HepG2 (cell line): ENCODE results near the gene MCF2L. TPM values are rescaled to one million over a fixed set of nuclear protein-coding genes. Genes with fewer than 3 reads are reported as not detected.
A peak's percentile ranks its signal among the peaks of the same experiment; 100 is the strongest.

Experiments used
- ADNP ChIP-seq: sonication (generic); formaldehyde crosslinking; IDR thresholded peaks from 2 replicates; pipeline ENCODE4 v1.4.0; 2020; ENCODE audit warnings: missing genetic modification reagents
- CBFB ChIP-seq: sonication (generic); formaldehyde crosslinking; IDR thresholded peaks from 2 replicates; pipeline ENCODE4 v1.4.0; 2020; ENCODE audit warnings: missing genetic modification reagents
- GTF3A ChIP-seq: sonication (generic); formaldehyde crosslinking; conservative IDR thresholded peaks from 2 replicates; pipeline ENCODE4 v1.4.0; 2020; ENCODE audit warnings: mild to moderate bottlenecking, missing genetic modification reagents
- MIXL1 ChIP-seq: IDR thresholded peaks from 2 replicates; pipeline ENCODE4 v1.6.1; 2016
- NBN ChIP-seq: fragments of 450-650 bp; conservative IDR thresholded peaks from 2 replicates; pipeline ENCODE4 v1.6.1; 2017
- RBFOX2 ChIP-seq: fragments of 200-400 bp; formaldehyde crosslinking; IDR thresholded peaks from 2 replicates; pipeline ENCODE4 v1.6.1; 2017; ENCODE audit warnings: low read depth, mild to moderate bottlenecking, low read length
- SP5 ChIP-seq: IDR thresholded peaks from 2 replicates; pipeline ENCODE4 v1.6.1; 2016; ENCODE audit warnings: low read depth, borderline replicate concordance
- SRF ChIP-seq: IDR thresholded peaks from 2 replicates; pipeline ENCODE4 v1.6.1; 2011; ENCODE audit warnings: mild to moderate bottlenecking, low read depth, low read length, moderate library complexity
- TAF15 ChIP-seq: fragments of 200-400 bp; formaldehyde crosslinking; IDR thresholded peaks from one replicate; pipeline ENCODE4 v1.6.1; 2018; ENCODE audit warnings: mild to moderate bottlenecking, low read depth, low read length; ENCODE audit not compliant: poor library complexity, severe bottlenecking
- ZFP36L1 ChIP-seq: sonication (generic); formaldehyde crosslinking; IDR thresholded peaks from 2 replicates; pipeline ENCODE4 v1.8.0; 2022; ENCODE audit warnings: mild to moderate bottlenecking, missing genetic modification reagents, moderate library complexity
- ZNF615 ChIP-seq: sonication (generic); formaldehyde crosslinking; IDR thresholded peaks from 2 replicates; pipeline ENCODE4 v1.5.0; 2020; ENCODE audit warnings: mild to moderate bottlenecking, missing genetic modification reagents, borderline replicate concordance
- ZNF841 ChIP-seq: sonication (generic); formaldehyde crosslinking; IDR thresholded peaks from 2 replicates; pipeline ENCODE4 v1.8.1; 2023; ENCODE audit warnings: missing genetic modification reagents, borderline replicate concordance
- polyA plus RNA-seq, 8 experiments: library from polyadenylated mRNA; depleted of rRNA in 3 of 8; stranded (reverse) in 7 of 8; unstranded in 1 of 8; fragments of >200 nt; fragmentation: Illumina TruSeq in 4 of 8; extraction: Trizol in 4 of 8; gene quantifications; 2 replicates each; pipeline versions ENCODE4 v1.2.1 to v1.2.3, GENCODE V29; 2011 to 2016; ENCODE audit warnings: low read depth in 4 of 8, missing spikeins in 1 of 8, mixed read lengths in 1 of 8; ENCODE audit not compliant: insufficient read depth in 1 of 8
- total RNA-seq, 5 experiments: library from RNA; depleted of rRNA; stranded (reverse); fragments of >200 nt; fragmentation: Illumina TruSeq; extraction: Trizol; gene quantifications; 2 replicates each; pipeline ENCODE4 v1.2.3, GENCODE V29; 2016; ENCODE audit warnings: low read depth in 1 of 5
- TF ChIP-seq, protein P1 (sequence below): sonication (generic); formaldehyde crosslinking; IDR thresholded peaks from 2 replicates; pipeline ENCODE4 v1.4.0; 2020; ENCODE audit warnings: missing genetic modification reagents, borderline replicate concordance
- TF ChIP-seq, protein P2 (sequence below), 2 experiments: fragments of 450-650 bp in 1 of 2; sonication (generic) in 1 of 2; formaldehyde crosslinking; IDR thresholded peaks; 2 replicates each; pipeline versions ENCODE4 v1.5.0 to v1.8.0; 2020 to 2022; ENCODE audit warnings: mild to moderate bottlenecking in 1 of 2, missing genetic modification reagents in 1 of 2
- TF ChIP-seq, protein P3 (sequence below): sonication (generic); formaldehyde crosslinking; IDR thresholded peaks from 2 replicates; pipeline ENCODE4 v1.4.0; 2020; ENCODE audit warnings: mild to moderate bottlenecking, missing genetic modification reagents

MCF2L gene
- total and polyA plus RNA-seq, 2 of the 13 experiments (the other 11 are each of a cell fraction or from before 2014, with no cell fraction given) = 19.4 to 28.4 TPM

DNA sequence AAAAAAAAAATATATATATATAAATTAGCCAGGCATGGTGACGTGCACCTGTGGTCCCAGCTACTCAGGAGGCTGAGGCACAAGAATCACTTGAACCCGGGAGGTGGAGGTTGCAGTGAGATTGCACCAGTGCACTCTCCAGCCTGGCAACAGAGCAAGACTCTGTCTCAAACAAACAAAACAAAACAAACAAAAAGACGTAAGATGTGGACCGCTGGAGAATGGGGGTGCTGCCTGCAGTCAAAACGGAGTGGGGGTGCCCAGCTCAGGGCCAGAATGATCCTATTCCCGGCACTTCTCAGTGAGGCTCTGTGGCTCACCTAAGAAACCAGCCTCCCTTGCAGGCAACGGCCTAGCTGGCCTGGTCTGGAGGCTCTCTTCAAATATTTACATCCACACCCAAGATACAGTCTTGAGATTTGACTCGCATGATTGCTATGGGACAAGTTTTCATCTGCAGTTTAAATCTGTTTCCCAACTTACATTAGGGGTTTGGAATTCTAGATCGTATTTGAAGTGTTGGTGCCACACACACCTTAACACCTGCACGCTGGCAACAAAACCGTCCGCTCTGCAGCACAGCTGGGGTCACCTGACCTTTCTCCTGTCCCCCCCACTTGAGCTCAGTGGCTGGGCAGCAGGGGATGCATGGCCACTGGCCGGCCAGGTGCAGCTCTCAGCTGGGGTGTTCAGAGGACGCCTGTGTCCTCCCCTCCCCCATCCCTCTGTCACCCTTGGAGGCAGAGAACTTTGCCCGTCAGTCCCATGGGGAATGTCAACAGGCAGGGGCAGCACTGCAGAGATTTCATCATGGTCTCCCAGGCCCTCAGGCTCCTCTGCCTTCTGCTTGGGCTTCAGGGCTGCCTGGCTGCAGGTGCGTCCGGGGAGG lies 136.3 kb downstream of the MCF2L start, which contains the start of gene F7 (continued):
- TF ChIP-seq NBN = no peak
- TF ChIP-seq SP5 (CRISPR knock-in tag) = peak; percentile 22; the same call in 1 of the 2 replicates
- no peak for TF ChIP-seq GTF3A (CRISPR knock-in tag)
- TF ChIP-seq MIXL1 (CRISPR knock-in tag) = peak; percentile 64; the same call in 1 of the 2 replicates
- TF ChIP-seq ADNP (CRISPR knock-in tag) = no peak
- no peak for TF ChIP-seq TAF15
- TF ChIP-seq, protein P1, sequence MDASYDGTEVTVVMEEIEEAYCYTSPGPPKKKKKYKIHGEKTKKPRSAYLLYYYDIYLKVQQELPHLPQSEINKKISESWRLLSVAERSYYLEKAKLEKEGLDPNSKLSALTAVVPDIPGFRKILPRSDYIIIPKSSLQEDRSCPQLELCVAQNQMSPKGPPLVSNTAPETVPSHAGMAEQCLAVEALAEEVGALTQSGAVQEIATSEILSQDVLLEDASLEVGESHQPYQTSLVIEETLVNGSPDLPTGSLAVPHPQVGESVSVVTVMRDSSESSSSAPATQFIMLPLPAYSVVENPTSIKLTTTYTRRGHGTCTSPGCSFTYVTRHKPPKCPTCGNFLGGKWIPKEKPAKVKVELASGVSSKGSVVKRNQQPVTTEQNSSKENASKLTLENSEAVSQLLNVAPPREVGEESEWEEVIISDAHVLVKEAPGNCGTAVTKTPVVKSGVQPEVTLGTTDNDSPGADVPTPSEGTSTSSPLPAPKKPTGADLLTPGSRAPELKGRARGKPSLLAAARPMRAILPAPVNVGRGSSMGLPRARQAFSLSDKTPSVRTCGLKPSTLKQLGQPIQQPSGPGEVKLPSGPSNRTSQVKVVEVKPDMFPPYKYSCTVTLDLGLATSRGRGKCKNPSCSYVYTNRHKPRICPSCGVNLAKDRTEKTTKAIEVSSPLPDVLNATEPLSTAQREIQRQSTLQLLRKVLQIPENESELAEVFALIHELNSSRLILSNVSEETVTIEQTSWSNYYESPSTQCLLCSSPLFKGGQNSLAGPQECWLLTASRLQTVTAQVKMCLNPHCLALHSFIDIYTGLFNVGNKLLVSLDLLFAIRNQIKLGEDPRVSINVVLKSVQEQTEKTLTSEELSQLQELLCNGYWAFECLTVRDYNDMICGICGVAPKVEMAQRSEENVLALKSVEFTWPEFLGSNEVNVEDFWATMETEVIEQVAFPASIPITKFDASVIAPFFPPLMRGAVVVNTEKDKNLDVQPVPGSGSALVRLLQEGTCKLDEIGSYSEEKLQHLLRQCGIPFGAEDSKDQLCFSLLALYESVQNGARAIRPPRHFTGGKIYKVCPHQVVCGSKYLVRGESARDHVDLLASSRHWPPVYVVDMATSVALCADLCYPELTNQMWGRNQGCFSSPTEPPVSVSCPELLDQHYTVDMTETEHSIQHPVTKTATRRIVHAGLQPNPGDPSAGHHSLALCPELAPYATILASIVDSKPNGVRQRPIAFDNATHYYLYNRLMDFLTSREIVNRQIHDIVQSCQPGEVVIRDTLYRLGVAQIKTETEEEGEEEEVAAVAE (CRISPR knock-in tag) = no peak
- TF ChIP-seq SRF = peak; percentile 48; the same call in 1 of the 2 replicates
- TF ChIP-seq ZFP36L1 (CRISPR knock-in tag) = no peak
- TF ChIP-seq, protein P2, sequence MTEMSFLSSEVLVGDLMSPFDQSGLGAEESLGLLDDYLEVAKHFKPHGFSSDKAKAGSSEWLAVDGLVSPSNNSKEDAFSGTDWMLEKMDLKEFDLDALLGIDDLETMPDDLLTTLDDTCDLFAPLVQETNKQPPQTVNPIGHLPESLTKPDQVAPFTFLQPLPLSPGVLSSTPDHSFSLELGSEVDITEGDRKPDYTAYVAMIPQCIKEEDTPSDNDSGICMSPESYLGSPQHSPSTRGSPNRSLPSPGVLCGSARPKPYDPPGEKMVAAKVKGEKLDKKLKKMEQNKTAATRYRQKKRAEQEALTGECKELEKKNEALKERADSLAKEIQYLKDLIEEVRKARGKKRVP (CRISPR knock-in tag; IDR thresholded peaks at IDR 0.05) = peak in 1 of 2 experiments; percentile 96; a peak in 2 of 4 replicates
- TF ChIP-seq RBFOX2 = peak; percentile 34; the same call in 1 of the 2 replicates
- no peak for TF ChIP-seq ZNF615 (CRISPR knock-in tag)
- TF ChIP-seq CBFB = peak; percentile 41; the same call in 1 of the 2 replicates
- no peak for TF ChIP-seq ZNF841 (CRISPR knock-in tag)
- TF ChIP-seq, protein P3, sequence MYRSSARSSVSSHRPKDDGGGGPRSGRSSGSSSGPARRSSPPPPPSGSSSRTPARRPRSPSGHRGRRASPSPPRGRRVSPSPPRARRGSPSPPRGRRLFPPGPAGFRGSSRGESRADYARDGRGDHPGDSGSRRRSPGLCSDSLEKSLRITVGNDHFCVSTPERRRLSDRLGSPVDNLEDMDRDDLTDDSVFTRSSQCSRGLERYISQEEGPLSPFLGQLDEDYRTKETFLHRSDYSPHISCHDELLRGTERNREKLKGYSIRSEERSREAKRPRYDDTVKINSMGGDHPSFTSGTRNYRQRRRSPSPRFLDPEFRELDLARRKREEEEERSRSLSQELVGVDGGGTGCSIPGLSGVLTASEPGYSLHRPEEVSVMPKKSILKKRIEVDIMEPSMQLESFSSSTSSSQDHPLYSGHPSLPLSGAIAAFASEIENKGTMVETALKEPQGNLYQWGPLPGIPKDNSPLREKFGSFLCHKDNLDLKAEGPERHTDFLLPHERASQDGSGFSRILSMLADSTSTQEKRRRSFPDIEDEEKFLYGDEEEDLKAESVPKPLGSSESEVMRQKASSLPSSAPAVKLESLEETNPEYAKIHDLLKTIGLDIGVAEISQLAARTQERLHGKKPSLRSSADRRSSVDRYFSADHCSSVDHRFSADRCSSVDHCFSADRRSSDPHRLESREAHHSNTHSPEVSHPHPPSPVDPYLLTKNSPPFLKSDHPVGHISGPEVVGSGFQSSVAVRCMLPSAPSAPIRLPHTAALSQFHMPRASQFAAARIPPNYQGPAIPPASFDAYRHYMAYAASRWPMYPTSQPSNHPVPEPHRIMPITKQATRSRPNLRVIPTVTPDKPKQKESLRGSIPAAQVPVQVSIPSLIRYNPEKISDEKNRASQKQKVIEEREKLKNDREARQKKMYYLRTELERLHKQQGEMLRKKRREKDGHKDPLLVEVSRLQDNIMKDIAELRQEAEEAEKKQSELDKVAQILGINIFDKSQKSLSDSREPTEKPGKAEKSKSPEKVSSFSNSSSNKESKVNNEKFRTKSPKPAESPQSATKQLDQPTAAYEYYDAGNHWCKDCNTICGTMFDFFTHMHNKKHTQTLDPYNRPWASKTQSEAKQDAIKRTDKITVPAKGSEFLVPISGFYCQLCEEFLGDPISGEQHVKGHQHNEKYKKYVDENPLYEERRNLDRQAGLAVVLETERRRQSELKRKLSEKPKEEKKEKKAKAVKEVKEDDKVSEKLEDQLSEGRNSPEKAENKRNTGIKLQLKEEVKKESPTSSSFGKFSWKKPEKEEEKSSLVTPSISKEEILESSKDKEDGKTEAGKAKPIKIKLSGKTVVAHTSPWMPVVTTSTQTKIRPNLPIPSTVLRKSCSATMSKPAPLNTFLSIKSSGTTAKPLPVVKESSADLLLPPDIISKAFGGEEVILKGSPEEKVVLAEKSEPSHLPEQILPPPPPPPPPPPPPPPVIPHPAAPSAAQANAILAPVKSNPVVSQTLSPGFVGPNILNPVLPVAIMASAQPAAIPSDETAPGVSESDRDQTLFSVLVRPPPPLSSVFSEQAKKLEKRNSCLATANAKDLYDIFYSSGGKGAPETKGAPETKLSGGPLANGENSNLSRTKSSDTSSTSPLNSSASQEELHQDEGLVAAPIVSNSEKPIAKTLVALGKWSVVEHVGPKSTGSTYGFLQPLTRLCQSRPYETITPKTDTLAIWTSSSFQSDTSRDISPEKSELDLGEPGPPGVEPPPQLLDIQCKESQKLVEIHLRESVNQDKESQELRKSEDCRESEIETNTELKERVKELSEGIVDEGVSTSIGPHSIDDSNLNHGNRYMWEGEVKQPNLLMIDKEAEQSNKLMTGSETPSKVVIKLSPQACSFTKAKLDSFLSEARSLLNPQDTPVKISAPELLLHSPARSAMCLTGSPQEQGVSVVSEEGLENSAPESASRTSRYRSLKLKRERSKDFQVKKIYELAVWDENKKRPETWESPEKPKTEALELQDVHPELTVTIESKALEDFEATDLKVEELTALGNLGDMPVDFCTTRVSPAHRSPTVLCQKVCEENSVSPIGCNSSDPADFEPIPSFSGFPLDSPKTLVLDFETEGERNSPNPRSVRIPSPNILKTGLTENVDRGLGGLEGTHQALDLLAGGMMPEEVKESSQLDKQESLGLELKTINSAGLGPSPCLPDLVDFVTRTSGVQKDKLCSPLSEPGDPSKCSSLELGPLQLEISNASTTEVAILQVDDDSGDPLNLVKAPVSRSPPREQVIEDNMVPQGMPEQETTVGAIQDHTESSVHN = peak; percentile 79; the same call in 1 of the 2 replicates
